RPMI7951 (cell line): ENCODE results near the gene CHMP2A. TPM values are rescaled to one million over a fixed set of nuclear protein-coding genes. Genes with fewer than 3 reads are reported as not detected.

Source experiments
- DNase-seq: peaks from one replicate; pipeline ENCODE4 v3.0.0-alpha.2; 2012; ENCODE audit warnings: low read depth
- total RNA-seq: library from RNA; depleted of rRNA; stranded (reverse); fragments of >200 nt; shearing (Covaris generic); gene quantifications from 2 replicates; pipeline ENCODE4 v1.2.3, GENCODE V29; 2014

CHMP2A gene
- total RNA-seq, 1 experiment from 2014 or later, result 171 TPM

- no peak for DNase-seq
Observed at GRCh38 chr19:58538257-58539168, 16.4 kb downstream of the CHMP2A start.

GRCh38 chr19:58536852-58537798 is 17.8 kb downstream of the CHMP2A start:
- no peak for DNase-seq

GRCh38 chr19:58535857-58536256 is 19.0 kb downstream of the CHMP2A start:
- no peak for DNase-seq

GRCh38 chr19:58531034-58531840 is 23.7 kb downstream of the CHMP2A start:
- DNase-seq, result no peak

DNA sequence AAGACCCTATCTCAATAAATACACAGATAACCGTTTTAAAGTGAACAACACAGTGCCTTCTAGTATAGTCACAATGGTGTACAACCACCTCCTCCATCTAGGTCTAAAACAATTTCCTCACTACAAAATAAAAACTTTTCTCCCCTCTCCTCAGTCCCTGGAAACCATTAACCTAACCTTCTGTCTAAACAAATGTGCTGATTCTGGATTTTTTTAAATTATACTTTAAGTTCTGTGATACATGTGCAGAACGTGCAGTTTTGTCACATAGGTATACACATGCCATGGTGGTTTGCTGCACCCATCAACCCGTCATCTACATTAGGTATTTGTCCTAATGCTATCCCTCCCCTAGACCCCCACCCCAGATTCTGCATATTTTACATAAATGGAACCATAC is 25.5 kb downstream of the CHMP2A start:
- DNase-seq, result no peak

- DNase-seq, result no peak
Observed at GRCh38 chr19:58522709-58523108, 32.2 kb downstream of the CHMP2A start.

GRCh38 chr19:58521651-58522050 is 33.3 kb downstream of the CHMP2A start:
- no peak for DNase-seq

GRCh38 chr19:58520257-58520599 is 34.7 kb downstream of the CHMP2A start:
- no peak for DNase-seq

DNA sequence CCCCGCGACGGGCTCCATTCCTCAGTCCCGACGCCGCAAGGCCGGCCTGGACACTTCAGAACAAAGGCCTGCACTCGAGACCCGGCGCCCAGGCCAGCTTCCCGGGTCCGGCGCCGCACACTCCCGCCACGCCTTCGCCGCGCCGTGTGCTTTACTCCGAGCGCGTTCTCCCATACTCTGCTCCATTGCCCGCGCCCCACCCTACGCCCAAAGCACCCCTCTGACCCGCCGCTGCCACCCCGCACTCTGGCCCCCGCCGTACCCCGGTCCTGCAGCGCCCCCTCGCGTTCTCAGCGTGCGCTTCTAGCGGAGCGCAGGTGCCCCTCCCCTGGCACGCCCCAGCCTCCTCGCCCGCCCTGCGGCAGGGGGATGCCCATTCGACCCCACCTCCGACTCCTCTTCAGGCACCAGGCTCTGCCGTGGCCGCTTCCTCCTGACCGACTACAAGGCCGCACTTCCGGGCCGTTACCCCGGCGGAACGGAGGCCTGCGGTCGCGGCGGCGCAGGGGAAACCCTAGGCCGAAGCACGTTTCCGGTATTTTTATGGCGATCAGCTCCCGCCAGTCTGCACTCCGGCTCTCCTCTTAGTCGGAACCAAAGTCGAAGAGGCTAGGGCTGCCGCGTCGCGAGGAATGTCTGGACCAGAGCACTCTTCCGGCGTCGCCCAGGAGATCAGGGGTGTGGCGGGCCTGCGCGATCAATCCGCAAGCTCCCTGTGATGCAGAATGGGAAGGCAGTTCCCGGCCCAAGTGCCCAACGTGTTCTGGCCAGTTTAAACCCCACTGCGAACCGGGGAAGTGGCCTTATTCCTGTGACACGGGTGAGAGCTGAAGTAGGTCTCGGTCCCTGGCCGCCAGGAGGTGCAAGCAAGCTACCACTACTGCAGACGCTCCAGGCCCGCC is 35.3 kb downstream of the CHMP2A start, which contains the start of gene ZBTB45:
Gene ZBTB45 (minus strand): TSS at position 456 of the 902 bp plus-strand sequence. CDS start 2,137 bp downstream, outside the sequence.
- DNase-seq, result peak; percentile 96

GRCh38 chr19:58519087-58519354 is 35.9 kb downstream of the CHMP2A start:
- DNase-seq, result peak; percentile 75

- DNase-seq, result no peak
Observed at GRCh38 chr19:58518256-58519086, 36.4 kb downstream of the CHMP2A start.

- no peak for DNase-seq
Observed at GRCh38 chr19:58516964-58517833, 37.7 kb downstream of the CHMP2A start.

GRCh38 chr19:58516246-58516836 is 38.6 kb downstream of the CHMP2A start:
- DNase-seq, result no peak

- no peak for DNase-seq
Observed at GRCh38 chr19:58515259-58515658, 39.6 kb downstream of the CHMP2A start.

DNA sequence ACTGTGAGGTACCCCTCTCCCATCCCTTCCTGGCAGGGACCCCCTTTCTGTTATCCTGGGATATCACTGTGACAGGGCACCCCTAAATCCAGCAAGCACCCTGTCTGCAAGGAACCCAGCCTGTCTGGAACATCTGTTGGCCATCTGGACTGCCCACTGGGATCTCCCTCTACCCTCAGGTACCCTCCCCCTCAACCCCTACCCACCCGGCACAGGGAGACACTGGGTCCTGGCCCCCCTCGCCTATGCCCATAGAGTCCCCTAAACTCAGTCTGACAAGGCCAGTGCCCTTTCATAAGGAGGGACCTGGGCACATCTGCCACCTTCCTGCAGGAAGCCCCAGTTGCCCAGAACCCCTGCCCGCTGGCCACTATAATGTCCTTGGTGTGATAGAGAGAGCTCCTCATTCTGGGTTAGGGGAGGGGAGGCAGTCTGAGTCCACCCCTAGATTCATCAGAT is 40.3 kb downstream of the CHMP2A start:
- no peak for DNase-seq

- DNase-seq, result no peak
Observed at GRCh38 chr19:58513694-58514563, 41.0 kb downstream of the CHMP2A start.

DNA sequence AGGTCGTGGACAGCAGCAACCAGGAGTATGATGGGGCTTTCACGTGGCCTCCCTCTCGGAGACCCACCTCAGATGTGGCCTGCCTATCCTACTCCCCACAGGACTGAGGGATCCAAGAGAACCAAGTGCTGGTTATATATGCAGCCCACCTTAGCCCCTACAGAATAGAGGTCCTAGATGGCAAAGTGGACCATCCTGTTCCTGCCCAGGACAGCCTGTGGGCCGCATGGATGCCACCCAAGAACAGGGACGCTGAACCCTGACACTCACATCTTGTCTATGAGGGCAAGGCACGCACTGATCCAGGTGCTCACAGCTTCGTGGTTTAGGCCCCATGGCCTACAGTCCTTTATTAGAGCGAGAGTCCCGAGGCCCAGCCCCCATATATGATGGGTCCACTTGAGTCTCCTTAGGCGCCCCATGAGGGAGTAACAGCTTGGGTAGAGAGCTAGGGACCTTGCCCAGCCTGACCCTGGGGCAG is 41.7 kb downstream of the CHMP2A start:
- no peak for DNase-seq
